ENCODE data around the gene ADAMTS17.

ADAMTS17 gene

GRCh38 chr15:100033140-100033857, 308.5 kb downstream of the ADAMTS17 start:
- no peak for DNase-seq

GRCh38 chr15:100032358-100033085, 309.3 kb downstream of the ADAMTS17 start:
- DNase-seq: no peak

GRCh38 chr15:100031665-100032357, 310.0 kb downstream of the ADAMTS17 start:
- no peak for DNase-seq

GRCh38 chr15:100030586-100031229, 311.1 kb downstream of the ADAMTS17 start:
- DNase-seq: no peak

- DNase-seq: no peak
Measured at GRCh38 chr15:100029868-100030479, 311.8 kb downstream of the ADAMTS17 start.

GRCh38 chr15:100029045-100029444, 312.7 kb downstream of the ADAMTS17 start:
- DNase-seq: no peak

- DNase-seq: peak in 1 of 58 donors; percentile 16
Measured at GRCh38 chr15:100026041-100026440, 315.7 kb downstream of the ADAMTS17 start.

GRCh38 chr15:100022806-100023205, 319.0 kb downstream of the ADAMTS17 start:
- peak in 1 of 58 donors; percentile 10 for DNase-seq

- no peak for DNase-seq
Measured at GRCh38 chr15:100022391-100022790, 319.4 kb downstream of the ADAMTS17 start.

GRCh38 chr15:100021653-100022052, 320.1 kb downstream of the ADAMTS17 start:
- no peak for DNase-seq

GRCh38 chr15:100020614-100021013, 321.2 kb downstream of the ADAMTS17 start:
- no peak for DNase-seq

- DNase-seq: no peak
Measured at GRCh38 chr15:100020189-100020588, 321.6 kb downstream of the ADAMTS17 start.

- DNase-seq: no peak
Measured at GRCh38 chr15:100019601-100020000, 322.2 kb downstream of the ADAMTS17 start.

- no peak for DNase-seq
Measured at GRCh38 chr15:100018191-100018590, 323.6 kb downstream of the ADAMTS17 start.

- no peak for DNase-seq
Measured at GRCh38 chr15:100017140-100017539, 324.6 kb downstream of the ADAMTS17 start.

GRCh38 chr15:100016632-100017031, 325.1 kb downstream of the ADAMTS17 start:
- no peak for DNase-seq

- DNase-seq: no peak
Measured at GRCh38 chr15:100011235-100011634, 330.5 kb downstream of the ADAMTS17 start.

- DNase-seq: no peak
Measured at GRCh38 chr15:100009372-100009771, 332.4 kb downstream of the ADAMTS17 start.

GRCh38 chr15:100008258-100008657, 333.5 kb downstream of the ADAMTS17 start:
- DNase-seq: no peak

GRCh38 chr15:100007609-100008008, 334.2 kb downstream of the ADAMTS17 start:
- DNase-seq: no peak

GRCh38 chr15:100005715-100006114, 336.1 kb downstream of the ADAMTS17 start:
- no peak for DNase-seq
